ENCODE data around the gene SLC38A10. TPM values are rescaled to one million over a fixed set of nuclear protein-coding genes. Genes with fewer than 3 reads are reported as not detected.

Gene SLC38A10
- polyA plus RNA-seq, 4 donors: 48.4 to 107 (median 79.2) TPM

GRCh38 chr17:81317961-81318605 lies 23.0 kb upstream of the SLC38A10 start:
- no peak overlapping the region for H3K27ac ChIP-seq (ENCODE audit: low read depth in 1 of 3, low read length in 2 of 3)
- no peak for DNase-seq
- no peak overlapping the region for H3K4me3 ChIP-seq (ENCODE audit: low read depth in 1 of 3, low read length in 3 of 3)
- H3K4me1 ChIP-seq (ENCODE audit: control insufficient read depth in 3 of 3, insufficient read depth in 2 of 3, low read depth in 1 of 3, low read length in 2 of 3): peaks cover 0 to 15% (median 0%) of the 10 kb centered on the region in 3 donors
- WGBS, 3 donors: 61 to 70% (median 64%) methylated on average over 17 of the region's 17 CpGs
- H3K9me3 ChIP-seq (ENCODE audit: control insufficient read depth in 2 of 2, insufficient read depth in 1 of 2, low read depth in 1 of 2, low read length in 1 of 2): no peaks in the 10 kb centered on the region
- no peaks in the 10 kb centered on the region for H3K27me3 ChIP-seq (ENCODE audit: control insufficient read depth in 3 of 3, insufficient read depth in 3 of 3, low read length in 3 of 3)
- no peaks in the 10 kb centered on the region for H3K36me3 ChIP-seq (ENCODE audit: control insufficient read depth in 3 of 3, insufficient read depth in 2 of 3, low read depth in 1 of 3, low read length in 3 of 3)
- no peak for FAIRE-seq

GRCh38 chr17:81317530-81317821 lies 22.4 kb upstream of the SLC38A10 start:
- 86 to 90% (median 86%) methylated on average over 10 of the region's 10 CpGs for WGBS, 3 donors

GRCh38 chr17:81315885-81316391 lies 20.8 kb upstream of the SLC38A10 start:
- Histone ChIP-seq H3K27ac (ENCODE audit: low read depth in 1 of 3, low read length in 2 of 3) (no peak overlapping the region), H3K4me1 (ENCODE audit: control insufficient read depth in 3 of 3, insufficient read depth in 2 of 3, low read depth in 1 of 3, low read length in 2 of 3) (peaks cover 0 to 17% (median 0%) of the 10 kb centered on the region in 3 donors), H3K9me3 (ENCODE audit: control insufficient read depth in 2 of 2, insufficient read depth in 1 of 2, low read depth in 1 of 2, low read length in 1 of 2) (no peaks in the 10 kb centered on the region), H3K27me3 (ENCODE audit: control insufficient read depth in 3 of 3, insufficient read depth in 3 of 3, low read length in 3 of 3) (no peaks in the 10 kb centered on the region), H3K36me3 (ENCODE audit: control insufficient read depth in 3 of 3, insufficient read depth in 2 of 3, low read depth in 1 of 3, low read length in 3 of 3) (no peaks in the 10 kb centered on the region), H3K4me3 (ENCODE audit: low read depth in 1 of 3, low read length in 3 of 3) (no peak overlapping the region)
- no peak for DNase-seq
- 83 to 90% (median 84%) methylated on average over 13 to 20 of the region's 20 CpGs for WGBS, 3 donors
- FAIRE-seq: no peak

More at GRCh38 chr17:81317530-81317821, 22.4 kb upstream of the SLC38A10 start:
- H3K27me3 ChIP-seq (ENCODE audit: control insufficient read depth in 3 of 3, insufficient read depth in 3 of 3, low read length in 3 of 3): no peaks in the 10 kb centered on the region
- no peak overlapping the region for H3K4me3 ChIP-seq (ENCODE audit: low read depth in 1 of 3, low read length in 3 of 3)
- no peak overlapping the region for H3K27ac ChIP-seq (ENCODE audit: low read depth in 1 of 3, low read length in 2 of 3)
- peaks cover 0 to 12% (median 0%) of the 10 kb centered on the region in 3 donors for H3K4me1 ChIP-seq (ENCODE audit: control insufficient read depth in 3 of 3, insufficient read depth in 2 of 3, low read depth in 1 of 3, low read length in 2 of 3)
- no peaks in the 10 kb centered on the region for H3K36me3 ChIP-seq (ENCODE audit: control insufficient read depth in 3 of 3, insufficient read depth in 2 of 3, low read depth in 1 of 3, low read length in 3 of 3)
- no peak for DNase-seq
- FAIRE-seq: no peak
- no peaks in the 10 kb centered on the region for H3K9me3 ChIP-seq (ENCODE audit: control insufficient read depth in 2 of 2, insufficient read depth in 1 of 2, low read depth in 1 of 2, low read length in 1 of 2)

GRCh38 chr17:81315129-81315884 lies 20.2 kb upstream of the SLC38A10 start:
- WGBS, 3 donors: 84 to 87% (median 84%) methylated on average over 16 to 19 of the region's 19 CpGs

GRCh38 chr17:81314398-81315081 lies 19.4 kb upstream of the SLC38A10 start:
- WGBS, 3 donors: 90 to 95% (median 91%) methylated on average over 18 to 21 of the region's 21 CpGs
- DNase-seq (no peak), FAIRE-seq (no peak)
- Histone ChIP-seq H3K27ac (ENCODE audit: low read depth in 1 of 3, low read length in 2 of 3) (no peak overlapping the region), H3K4me1 (ENCODE audit: control insufficient read depth in 3 of 3, insufficient read depth in 2 of 3, low read depth in 1 of 3, low read length in 2 of 3) (peaks cover 3 to 31% (median 5%) of the 10 kb centered on the region in 3 donors), H3K4me3 (ENCODE audit: low read depth in 1 of 3, low read length in 3 of 3) (no peak overlapping the region), H3K9me3 (ENCODE audit: control insufficient read depth in 2 of 2, insufficient read depth in 1 of 2, low read depth in 1 of 2, low read length in 1 of 2) (no peaks in the 10 kb centered on the region), H3K36me3 (ENCODE audit: control insufficient read depth in 3 of 3, insufficient read depth in 2 of 3, low read depth in 1 of 3, low read length in 3 of 3) (no peaks in the 10 kb centered on the region), H3K27me3 (ENCODE audit: control insufficient read depth in 3 of 3, insufficient read depth in 3 of 3, low read length in 3 of 3) (no peaks in the 10 kb centered on the region)

More at GRCh38 chr17:81315129-81315884, 20.2 kb upstream of the SLC38A10 start:
- no peaks in the 10 kb centered on the region for H3K36me3 ChIP-seq (ENCODE audit: control insufficient read depth in 3 of 3, insufficient read depth in 2 of 3, low read depth in 1 of 3, low read length in 3 of 3)
- DNase-seq (no peak), FAIRE-seq (no peak)
- no peak overlapping the region for H3K4me3 ChIP-seq (ENCODE audit: low read depth in 1 of 3, low read length in 3 of 3)
- H3K27ac ChIP-seq (ENCODE audit: low read depth in 1 of 3, low read length in 2 of 3): no peak overlapping the region
- no peaks in the 10 kb centered on the region for H3K9me3 ChIP-seq (ENCODE audit: control insufficient read depth in 2 of 2, insufficient read depth in 1 of 2, low read depth in 1 of 2, low read length in 1 of 2)
- H3K27me3 ChIP-seq (ENCODE audit: control insufficient read depth in 3 of 3, insufficient read depth in 3 of 3, low read length in 3 of 3): no peaks in the 10 kb centered on the region
- peaks cover 0 to 23% (median 0%) of the 10 kb centered on the region in 3 donors for H3K4me1 ChIP-seq (ENCODE audit: control insufficient read depth in 3 of 3, insufficient read depth in 2 of 3, low read depth in 1 of 3, low read length in 2 of 3)

- Histone ChIP-seq H3K27ac (ENCODE audit: low read depth in 1 of 3, low read length in 2 of 3) (no peak overlapping the region), H3K9me3 (ENCODE audit: control insufficient read depth in 2 of 2, insufficient read depth in 1 of 2, low read depth in 1 of 2, low read length in 1 of 2) (no peaks in the 10 kb centered on the region), H3K4me1 (ENCODE audit: control insufficient read depth in 3 of 3, insufficient read depth in 2 of 3, low read depth in 1 of 3, low read length in 2 of 3) (peaks cover 3 to 37% (median 5%) of the 10 kb centered on the region in 3 donors), H3K4me3 (ENCODE audit: low read depth in 1 of 3, low read length in 3 of 3) (no peak overlapping the region), H3K27me3 (ENCODE audit: control insufficient read depth in 3 of 3, insufficient read depth in 3 of 3, low read length in 3 of 3) (no peaks in the 10 kb centered on the region), H3K36me3 (ENCODE audit: control insufficient read depth in 3 of 3, insufficient read depth in 2 of 3, low read depth in 1 of 3, low read length in 3 of 3) (no peaks in the 10 kb centered on the region)
- 82 to 92% (median 90%) methylated on average over 15 to 17 of the region's 17 CpGs for WGBS, 3 donors
- FAIRE-seq: no peak
- no peak for DNase-seq
Observed at GRCh38 chr17:81313776-81314397, 18.8 kb upstream of the SLC38A10 start.

GRCh38 chr17:81312624-81313325 lies 17.7 kb upstream of the SLC38A10 start:
- no peak overlapping the region for H3K4me3 ChIP-seq (ENCODE audit: low read depth in 1 of 3, low read length in 3 of 3)
- no peak for DNase-seq
- H3K9me3 ChIP-seq (ENCODE audit: control insufficient read depth in 2 of 2, insufficient read depth in 1 of 2, low read depth in 1 of 2, low read length in 1 of 2): no peaks in the 10 kb centered on the region
- no peaks in the 10 kb centered on the region for H3K27me3 ChIP-seq (ENCODE audit: control insufficient read depth in 3 of 3, insufficient read depth in 3 of 3, low read length in 3 of 3)
- no peak for FAIRE-seq
- H3K36me3 ChIP-seq (ENCODE audit: control insufficient read depth in 3 of 3, insufficient read depth in 2 of 3, low read depth in 1 of 3, low read length in 3 of 3): no peaks in the 10 kb centered on the region
- H3K4me1 ChIP-seq (ENCODE audit: control insufficient read depth in 3 of 3, insufficient read depth in 2 of 3, low read depth in 1 of 3, low read length in 2 of 3): peaks cover 3 to 38% (median 5%) of the 10 kb centered on the region in 3 donors
- WGBS, 3 donors: 87 to 89% (median 88%) methylated on average over 22 of the region's 22 CpGs
- H3K27ac ChIP-seq (ENCODE audit: low read depth in 1 of 3, low read length in 2 of 3): no peak overlapping the region
